ENCODE data around the gene MNAT1.

The MNAT1 gene

DNA sequence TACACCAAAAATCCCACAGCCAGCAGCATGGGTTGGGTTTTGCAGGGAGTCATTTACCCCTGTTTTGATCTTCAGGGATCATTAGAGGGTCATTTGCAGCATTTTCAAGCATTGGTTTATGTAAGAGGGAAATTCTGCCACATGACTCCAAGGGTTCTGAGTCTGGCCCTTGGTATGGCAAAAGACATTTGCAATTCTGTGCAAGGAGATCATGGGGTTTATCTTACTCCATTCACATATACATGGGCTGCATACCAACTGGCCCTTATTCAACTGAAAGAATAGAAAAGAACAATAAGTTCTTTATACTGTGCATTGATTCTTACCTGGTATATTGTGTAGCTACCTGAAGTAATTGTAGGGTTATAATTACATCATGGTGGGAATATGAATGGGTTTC is 24.1 kb upstream of the MNAT1 start:
- TF ChIP-seq, protein P1, sequence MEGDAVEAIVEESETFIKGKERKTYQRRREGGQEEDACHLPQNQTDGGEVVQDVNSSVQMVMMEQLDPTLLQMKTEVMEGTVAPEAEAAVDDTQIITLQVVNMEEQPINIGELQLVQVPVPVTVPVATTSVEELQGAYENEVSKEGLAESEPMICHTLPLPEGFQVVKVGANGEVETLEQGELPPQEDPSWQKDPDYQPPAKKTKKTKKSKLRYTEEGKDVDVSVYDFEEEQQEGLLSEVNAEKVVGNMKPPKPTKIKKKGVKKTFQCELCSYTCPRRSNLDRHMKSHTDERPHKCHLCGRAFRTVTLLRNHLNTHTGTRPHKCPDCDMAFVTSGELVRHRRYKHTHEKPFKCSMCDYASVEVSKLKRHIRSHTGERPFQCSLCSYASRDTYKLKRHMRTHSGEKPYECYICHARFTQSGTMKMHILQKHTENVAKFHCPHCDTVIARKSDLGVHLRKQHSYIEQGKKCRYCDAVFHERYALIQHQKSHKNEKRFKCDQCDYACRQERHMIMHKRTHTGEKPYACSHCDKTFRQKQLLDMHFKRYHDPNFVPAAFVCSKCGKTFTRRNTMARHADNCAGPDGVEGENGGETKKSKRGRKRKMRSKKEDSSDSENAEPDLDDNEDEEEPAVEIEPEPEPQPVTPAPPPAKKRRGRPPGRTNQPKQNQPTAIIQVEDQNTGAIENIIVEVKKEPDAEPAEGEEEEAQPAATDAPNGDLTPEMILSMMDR (IDR thresholded peaks at IDR 0.05; ENCODE audit: extremely low read depth, missing control alignments), result no peak
- DNase-seq (ENCODE audit: low spot score), result no peak

DNA sequence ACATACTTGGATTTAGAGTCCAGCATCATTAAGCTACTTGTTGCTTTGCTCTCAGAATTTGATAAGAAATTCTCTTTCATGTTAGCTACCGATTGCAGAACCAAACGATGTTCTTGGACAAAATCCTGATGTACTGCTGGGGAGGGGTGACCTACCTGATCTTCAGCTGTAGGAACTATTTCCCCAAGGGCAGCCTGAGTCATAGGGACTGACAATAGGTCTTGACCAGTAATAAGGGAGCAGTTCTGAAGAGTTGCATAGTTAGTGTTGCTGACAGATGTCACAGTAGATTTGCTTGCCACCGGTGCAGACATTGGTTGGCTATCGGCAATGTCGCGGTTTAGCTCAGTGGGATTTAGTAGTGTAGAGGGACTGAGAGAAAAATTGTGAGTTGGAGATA is 21.0 kb upstream of the MNAT1 start:
- TF ChIP-seq, protein P1 (IDR thresholded peaks at IDR 0.05; ENCODE audit: extremely low read depth, missing control alignments), result no peak
- DNase-seq (ENCODE audit: low spot score), result no peak

DNA sequence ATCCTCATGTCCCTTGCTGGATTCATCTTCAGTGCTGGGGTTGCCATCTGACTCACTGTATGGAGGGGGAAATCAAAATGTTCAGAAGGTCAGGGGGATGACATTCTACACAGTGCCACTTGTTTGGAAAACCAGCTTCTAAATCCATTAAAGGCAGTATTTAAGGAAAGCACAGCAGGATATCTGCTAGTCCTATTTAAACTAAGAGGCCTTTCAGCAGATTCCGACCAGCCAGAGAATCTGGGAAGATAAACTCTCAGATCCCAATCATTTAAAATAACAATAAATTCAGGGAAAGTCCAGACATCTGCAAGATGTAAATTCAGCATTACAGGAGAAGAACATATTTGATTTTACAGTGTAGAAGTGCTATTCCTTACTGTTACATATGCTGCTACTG is 14.2 kb upstream of the MNAT1 start:
- no peak for DNase-seq (ENCODE audit: low spot score)
- TF ChIP-seq, protein P1 (IDR thresholded peaks at IDR 0.05; ENCODE audit: extremely low read depth, missing control alignments), result no peak

DNA sequence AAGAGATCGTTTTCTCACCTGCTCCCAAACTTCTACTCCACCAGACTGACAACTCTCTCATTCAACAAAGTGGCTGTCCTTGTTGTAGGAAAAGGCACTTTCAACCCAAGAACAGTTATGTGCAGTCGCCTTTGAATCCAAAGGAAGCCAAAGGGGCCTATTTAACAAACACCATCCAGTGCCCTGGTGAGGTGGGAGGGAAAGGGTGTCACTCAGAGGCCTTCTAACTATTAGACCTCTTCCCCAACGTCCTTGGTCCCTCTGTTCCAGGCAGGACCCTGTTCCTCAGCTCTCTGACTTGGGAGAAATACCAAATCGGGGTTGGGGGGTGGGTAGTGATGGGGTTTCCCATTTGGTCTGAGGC is 13.6 kb upstream of the MNAT1 start:
- DNase-seq (ENCODE audit: low spot score), result no peak
- TF ChIP-seq, protein P1 (IDR thresholded peaks at IDR 0.05; ENCODE audit: extremely low read depth, missing control alignments), result no peak

DNA sequence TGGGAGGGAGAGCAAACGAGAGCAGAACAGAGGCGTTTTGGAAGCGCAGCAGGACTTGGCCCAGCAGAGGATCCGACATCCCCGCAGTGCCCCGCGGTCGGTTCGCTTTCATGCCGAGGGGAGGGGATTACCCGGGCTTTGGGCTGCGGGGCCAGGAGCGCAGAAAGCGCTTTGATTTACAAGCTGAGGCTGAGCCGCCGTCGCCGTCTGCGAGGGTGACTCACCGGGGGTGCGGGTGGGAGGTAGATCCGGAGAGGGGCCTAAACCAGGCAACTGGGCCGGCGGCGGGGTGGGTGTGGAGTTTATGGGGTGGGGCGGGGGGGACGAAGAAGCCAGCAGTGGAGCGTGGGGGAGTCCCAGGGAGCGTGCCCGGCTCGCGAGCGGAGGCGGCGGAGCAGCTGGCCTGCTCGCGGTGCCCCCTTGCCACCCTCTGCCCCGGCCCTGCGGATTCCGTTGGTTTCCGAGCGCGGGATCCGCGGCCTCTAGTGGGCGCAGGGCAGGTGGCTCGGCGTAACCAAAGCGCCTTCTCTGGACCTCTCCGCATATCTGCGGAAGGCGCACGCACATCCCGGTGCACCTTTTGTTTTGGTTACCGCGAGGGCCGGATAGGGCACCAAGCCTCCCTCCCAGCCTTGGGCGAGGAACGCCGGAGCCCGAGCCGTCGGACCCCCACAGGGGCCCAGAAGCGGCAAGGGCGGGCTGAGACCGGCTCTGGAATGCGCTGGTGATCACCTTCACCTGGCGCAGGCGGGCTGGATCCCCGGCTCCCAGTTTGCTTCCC is 13.0 kb upstream of the MNAT1 start:
- TF ChIP-seq, protein P1 (IDR thresholded peaks at IDR 0.05; ENCODE audit: extremely low read depth, missing control alignments), result peak; percentile 51
- peak; percentile 70 for DNase-seq (ENCODE audit: low spot score)

DNA sequence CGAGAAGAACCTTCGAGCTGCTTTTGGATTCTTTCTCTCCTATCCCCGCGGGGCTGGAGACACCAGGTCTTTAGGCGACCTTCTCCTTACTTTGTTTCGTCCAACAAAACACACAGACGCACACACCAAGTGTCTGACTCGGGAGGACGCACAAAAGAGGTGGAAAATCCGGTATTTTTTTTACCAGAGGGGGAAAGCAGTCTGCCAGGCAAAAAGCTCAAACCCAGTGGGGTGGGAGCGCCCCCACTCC is 12.5 kb upstream of the MNAT1 start:
- TF ChIP-seq, protein P1 (IDR thresholded peaks at IDR 0.05; ENCODE audit: extremely low read depth, missing control alignments), result no peak
- no peak for DNase-seq (ENCODE audit: low spot score)

DNA sequence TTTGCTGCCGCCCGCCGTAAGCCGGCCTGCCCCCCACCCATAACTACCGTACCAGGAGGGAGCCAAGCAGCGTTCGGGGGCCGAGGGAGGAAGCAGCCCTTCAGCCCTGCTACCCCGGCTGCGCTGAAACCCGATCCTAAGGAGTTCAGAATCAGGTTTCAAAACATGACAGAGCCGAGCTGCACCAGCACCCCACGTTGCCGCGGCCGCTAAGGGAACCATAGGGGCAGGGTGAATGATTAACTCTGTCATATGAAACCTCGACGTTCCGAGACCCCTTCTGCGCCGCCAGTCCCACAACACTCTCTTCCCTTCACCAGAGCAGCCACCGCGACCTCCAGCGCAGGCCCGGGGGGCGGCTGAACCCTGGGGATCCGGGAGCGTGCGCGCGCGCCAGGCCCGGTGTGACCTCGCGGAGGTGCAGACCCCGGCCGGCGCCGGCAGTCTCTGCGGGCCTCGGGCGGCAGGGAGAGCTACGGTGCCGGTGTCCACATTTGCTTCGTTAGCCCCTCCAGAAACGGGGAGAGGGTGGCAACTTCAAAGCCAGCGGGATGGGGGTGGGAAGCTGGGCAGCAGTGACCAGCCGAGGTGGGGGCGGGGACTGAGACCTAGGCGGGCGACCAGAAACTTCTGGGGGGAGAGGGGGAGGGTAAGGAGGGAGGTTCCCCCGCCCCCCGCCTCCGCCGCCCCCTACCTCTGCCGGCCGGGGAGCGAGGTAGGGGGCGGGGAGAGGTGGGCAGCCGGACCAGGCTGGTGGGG is 12.0 kb upstream of the MNAT1 start:
- peak; percentile 57 for DNase-seq (ENCODE audit: low spot score)
- TF ChIP-seq, protein P1 (IDR thresholded peaks at IDR 0.05; ENCODE audit: extremely low read depth, missing control alignments), result no peak
